ENCODE measurements around the gene ZBTB5. TPM values are rescaled to one million over a fixed set of nuclear protein-coding genes. Genes with fewer than 3 reads are reported as not detected.

ZBTB5 gene
- total and polyA plus RNA-seq, 2 of the 4 experiments (the other 2 are of a cell fraction), result 6.3 to 9.1 TPM

DNA sequence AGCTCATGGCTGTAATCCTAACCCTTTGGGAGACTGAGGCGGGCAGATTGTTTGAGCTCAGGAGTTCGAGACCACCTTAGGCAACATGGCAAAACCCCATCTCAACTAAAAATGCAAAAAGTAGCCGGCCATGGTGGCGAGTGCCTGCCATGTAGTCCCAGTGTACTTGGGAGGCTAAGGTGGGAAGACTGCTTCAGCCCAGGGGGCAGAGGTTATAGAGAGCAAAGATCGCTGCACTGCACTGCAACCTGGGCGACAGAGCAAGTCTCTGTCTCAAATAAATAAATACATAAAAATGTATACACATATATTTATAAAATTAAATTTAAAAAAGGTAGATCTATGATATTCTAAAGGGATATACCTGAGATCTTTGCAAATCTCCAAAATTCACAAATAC lies 19.4 kb downstream of the ZBTB5 start:
- H3K27ac ChIP-seq (ENCODE audit: insufficient read depth, low read length), result no peak overlapping the region
- H3K9me3 ChIP-seq (ENCODE audit: control insufficient read depth, insufficient read depth, low read length), result no peaks in the 10 kb centered on the region
- H3K27me3 ChIP-seq (ENCODE audit: control insufficient read depth, insufficient read depth, low read length), result no peaks in the 10 kb centered on the region
- H3K18ac ChIP-seq (ENCODE audit: low read depth, low read length), result no peak overlapping the region
- H3K4me3 ChIP-seq (ENCODE audit: insufficient read depth, low read depth, low read length), result no peak overlapping the region
- ChIA-PET POLR2A (ENCODE audit: unreplicated experiment) (no interaction called here), CTCF (no interaction called here)
- no peak overlapping the region for H2AFZ ChIP-seq (replicated peaks; ENCODE audit: low read length, poor library complexity)
- H3K23ac ChIP-seq (ENCODE audit: low read depth, low read length), result no peak overlapping the region
- BruUV-seq (replicated peaks), result no TSS peak
- H2BK20ac ChIP-seq (ENCODE audit: low read depth, low read length), result no peak overlapping the region
- WGBS, 2 experiments (ENCODE audit: extremely low coverage in 2 of 2, insufficient read length in 1 of 2), result no CpG with 5 or more reads among the region's 6 CpGs
- H4K5ac ChIP-seq (ENCODE audit: low read depth, low read length), result no peak overlapping the region
- dilution Hi-C loops (cut with HindIII; ENCODE audit: low sequenced_read_pairs, unreplicated experiment), result no loop called here
- H2AK9ac ChIP-seq (replicated peaks; ENCODE audit: low read depth, low read length, poor library complexity), result no peak overlapping the region
- H3K56ac ChIP-seq (ENCODE audit: extremely low read depth, insufficient read depth, low read length), result no peak overlapping the region
- in situ Hi-C loops (cut with MboI; ENCODE audit: low sequenced_read_pairs), result no loop called here
- no peak overlapping the region for H2AK5ac ChIP-seq (ENCODE audit: low read depth, low read length)
- peaks cover 39 to 86% of the 10 kb centered on the region in 2 experiments for H3K79me1 ChIP-seq (ENCODE audit: low read depth in 1 of 2, low read length in 2 of 2)
- H2BK15ac ChIP-seq (ENCODE audit: low read depth, low read length), result no peak overlapping the region
- H4K91ac ChIP-seq (ENCODE audit: insufficient read depth, low read depth, low read length), result no peak overlapping the region
- H2BK5ac ChIP-seq (ENCODE audit: low read depth, low read length, poor library complexity, severe bottlenecking), result no peak overlapping the region
- no peak overlapping the region for H3K14ac ChIP-seq (replicated peaks; ENCODE audit: low read depth, low read length)
- ATAC-seq (ENCODE audit: low read depth) (no peak), DNase-seq (no peak)
- H3K4me1 ChIP-seq (ENCODE audit: control insufficient read depth, insufficient read depth, low read length), result peaks cover 16% of the 10 kb centered on the region
- intact Hi-C loops (cut with micrococcal nuclease), result no loop called here
- H3K36me3 ChIP-seq (ENCODE audit: control insufficient read depth, insufficient read depth, low read length), result peaks cover 21% of the 10 kb centered on the region
- no peak overlapping the region for H3K4me2 ChIP-seq (ENCODE audit: low read depth, low read length)
- peaks cover 23% of the 10 kb centered on the region for H4K20me1 ChIP-seq (ENCODE audit: insufficient read depth, low read length)
- H3K9me1 ChIP-seq (ENCODE audit: insufficient read depth, low read length), result peaks cover 11% of the 10 kb centered on the region
- H2BK120ac ChIP-seq (ENCODE audit: low read depth, low read length), result no peak overlapping the region
- no peak overlapping the region for H3K4ac ChIP-seq (ENCODE audit: low read depth, low read length)
- no peak overlapping the region for H4K8ac ChIP-seq (ENCODE audit: low read depth in 2 of 2, low read length in 2 of 2)
- TF ChIP-seq CHD1 (IDR thresholded peaks at IDR 0.05; ENCODE audit: low read depth, low read length) (no peak), MAZ (IDR thresholded peaks at IDR 0.05; ENCODE audit: borderline replicate concordance, low read depth, low read length) (no peak), FOS (IDR thresholded peaks at IDR 0.05; ENCODE audit: low read depth, low read length) (no peak), SMC3 (IDR thresholded peaks at IDR 0.05; ENCODE audit: low read depth, low read length) (no peak), MAFK (IDR thresholded peaks at IDR 0.05; ENCODE audit: low read depth, low read length) (no peak), RAD21 (IDR thresholded peaks at IDR 0.05; ENCODE audit: low read length) (no peak)
- TF ChIP-seq, protein P1, sequence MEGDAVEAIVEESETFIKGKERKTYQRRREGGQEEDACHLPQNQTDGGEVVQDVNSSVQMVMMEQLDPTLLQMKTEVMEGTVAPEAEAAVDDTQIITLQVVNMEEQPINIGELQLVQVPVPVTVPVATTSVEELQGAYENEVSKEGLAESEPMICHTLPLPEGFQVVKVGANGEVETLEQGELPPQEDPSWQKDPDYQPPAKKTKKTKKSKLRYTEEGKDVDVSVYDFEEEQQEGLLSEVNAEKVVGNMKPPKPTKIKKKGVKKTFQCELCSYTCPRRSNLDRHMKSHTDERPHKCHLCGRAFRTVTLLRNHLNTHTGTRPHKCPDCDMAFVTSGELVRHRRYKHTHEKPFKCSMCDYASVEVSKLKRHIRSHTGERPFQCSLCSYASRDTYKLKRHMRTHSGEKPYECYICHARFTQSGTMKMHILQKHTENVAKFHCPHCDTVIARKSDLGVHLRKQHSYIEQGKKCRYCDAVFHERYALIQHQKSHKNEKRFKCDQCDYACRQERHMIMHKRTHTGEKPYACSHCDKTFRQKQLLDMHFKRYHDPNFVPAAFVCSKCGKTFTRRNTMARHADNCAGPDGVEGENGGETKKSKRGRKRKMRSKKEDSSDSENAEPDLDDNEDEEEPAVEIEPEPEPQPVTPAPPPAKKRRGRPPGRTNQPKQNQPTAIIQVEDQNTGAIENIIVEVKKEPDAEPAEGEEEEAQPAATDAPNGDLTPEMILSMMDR (conservative IDR thresholded peaks at IDR 0.05; ENCODE audit: low read depth, low read length), result no peak
- TF ChIP-seq, protein P2, sequence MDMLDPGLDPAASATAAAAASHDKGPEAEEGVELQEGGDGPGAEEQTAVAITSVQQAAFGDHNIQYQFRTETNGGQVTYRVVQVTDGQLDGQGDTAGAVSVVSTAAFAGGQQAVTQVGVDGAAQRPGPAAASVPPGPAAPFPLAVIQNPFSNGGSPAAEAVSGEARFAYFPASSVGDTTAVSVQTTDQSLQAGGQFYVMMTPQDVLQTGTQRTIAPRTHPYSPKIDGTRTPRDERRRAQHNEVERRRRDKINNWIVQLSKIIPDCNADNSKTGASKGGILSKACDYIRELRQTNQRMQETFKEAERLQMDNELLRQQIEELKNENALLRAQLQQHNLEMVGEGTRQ (IDR thresholded peaks at IDR 0.05; ENCODE audit: low read depth, low read length), result no peak
- H3K9ac ChIP-seq (ENCODE audit: low read depth, low read length), result no peak overlapping the region

Measured in IMR-90 (cell line).